Right lobe of liver (tissue), 6 donors: ENCODE measurements around the gene DDX1. TPM values are rescaled to one million over a fixed set of nuclear protein-coding genes. Genes with fewer than 3 reads are reported as not detected.

Experiments used
- ATAC-seq, 4 donors: fragments of 200-7000 bp; cut with Tn5 transposase; one replicate each; pipeline ENCODE4 v1.9.1; 2020; ENCODE audit warnings: mild to moderate bottlenecking in 4 of 4, moderate library complexity in 4 of 4
- DNase-seq, 3 donors: peaks; one replicate each; pipeline ENCODE4 v3.0.0-alpha.2; 2020
- H3K27ac ChIP-seq, 3 donors: fragments of 200-600 bp; one replicate each; pipeline ENCODE4 v1.8.0; 2022
- H3K27me3 ChIP-seq, 2 donors: fragments of 200-600 bp; one replicate each; pipeline ENCODE4 v1.8.0; 2022
- H3K36me3 ChIP-seq, 4 donors: fragments of 200-600 bp; sonication (generic) in 1 of 4; one replicate each; pipeline versions ENCODE4 v1.5.1 to v1.8.0; 2017 to 2022; ENCODE audit warnings: control low read depth in 1 of 4
- H3K4me1 ChIP-seq, 4 donors: fragments of 200-600 bp; sonication (generic) in 1 of 4; one replicate each; pipeline versions ENCODE4 v1.5.1 to v1.8.0; 2017 to 2022; ENCODE audit warnings: control low read depth in 1 of 4
- H3K4me3 ChIP-seq, 3 donors: fragments of 200-600 bp; one replicate each; pipeline ENCODE4 v1.8.0; 2022
- H3K9me3 ChIP-seq, 4 donors: fragments of 200-600 bp; sonication (generic) in 1 of 4; one replicate each; pipeline versions ENCODE4 v1.5.1 to v1.8.0; 2017 to 2022; ENCODE audit warnings: control low read depth in 1 of 4
- POLR2A ChIP-seq: fragments of 450-650 bp; IDR thresholded peaks from one replicate; pipeline ENCODE4 v1.6.1; 2017; ENCODE audit warnings: antibody characterized with exemption, mild to moderate bottlenecking
- WGBS: methylation state at CpG from one replicate; pipeline ENCODE4 v1.1.6; 2018; ENCODE audit warnings: low coverage, low lambda C conversion rate; ENCODE audit not compliant: insufficient coverage; ENCODE audit errors: missing lambda C conversion rate; 5-methylcytosine and 5-hydroxymethylcytosine counted together
- intact Hi-C, 2 donors: fragments of 100-400 bp; cut with DNase I; formaldehyde crosslinking; loops; one replicate each; pipeline versions ENCODE4 v1.11.2 to v1.14.1; 2022
- total RNA-seq, 6 experiments: library from RNA; depleted of rRNA in 2 of 6; stranded (reverse); fragments of >200 nt in 2 of 6; fragmentation: NEBNext Ultra II Directional in 3 of 6; extraction: Animal tissue kit (Norgen Biotek cat#: 25700) in 3 of 6; gene quantifications; one replicate each; pipeline versions ENCODE4 v1.1.0 to v1.2.4, GENCODE V29; 2016 to 2023
- TF ChIP-seq, protein P1 (sequence below), 4 donors: fragments of 200-600 bp in 3 of 4; fragments of 450-650 bp in 1 of 4; IDR thresholded peaks; one replicate each; pipeline versions ENCODE4 v1.5.1 to v1.8.0; 2016 to 2022; ENCODE audit warnings: antibody characterized with exemption in 4 of 4, mild to moderate bottlenecking in 2 of 4
- donor health status: DM: no; HTN: yes; CAD: no.
- donor health status: DM: no; HTN: no; CAD: no.
- donor health status: DM: no; HTN: no; CAD: no.
- donor health status: DM: no; HTN: yes; CAD: no.
- donor health status: DM: no; HTN: yes; CAD: no.

The DDX1 gene
- total RNA-seq, 6 experiments from 2014 or later, result 29.7 to 43.5 (median 37.6) TPM

DNA sequence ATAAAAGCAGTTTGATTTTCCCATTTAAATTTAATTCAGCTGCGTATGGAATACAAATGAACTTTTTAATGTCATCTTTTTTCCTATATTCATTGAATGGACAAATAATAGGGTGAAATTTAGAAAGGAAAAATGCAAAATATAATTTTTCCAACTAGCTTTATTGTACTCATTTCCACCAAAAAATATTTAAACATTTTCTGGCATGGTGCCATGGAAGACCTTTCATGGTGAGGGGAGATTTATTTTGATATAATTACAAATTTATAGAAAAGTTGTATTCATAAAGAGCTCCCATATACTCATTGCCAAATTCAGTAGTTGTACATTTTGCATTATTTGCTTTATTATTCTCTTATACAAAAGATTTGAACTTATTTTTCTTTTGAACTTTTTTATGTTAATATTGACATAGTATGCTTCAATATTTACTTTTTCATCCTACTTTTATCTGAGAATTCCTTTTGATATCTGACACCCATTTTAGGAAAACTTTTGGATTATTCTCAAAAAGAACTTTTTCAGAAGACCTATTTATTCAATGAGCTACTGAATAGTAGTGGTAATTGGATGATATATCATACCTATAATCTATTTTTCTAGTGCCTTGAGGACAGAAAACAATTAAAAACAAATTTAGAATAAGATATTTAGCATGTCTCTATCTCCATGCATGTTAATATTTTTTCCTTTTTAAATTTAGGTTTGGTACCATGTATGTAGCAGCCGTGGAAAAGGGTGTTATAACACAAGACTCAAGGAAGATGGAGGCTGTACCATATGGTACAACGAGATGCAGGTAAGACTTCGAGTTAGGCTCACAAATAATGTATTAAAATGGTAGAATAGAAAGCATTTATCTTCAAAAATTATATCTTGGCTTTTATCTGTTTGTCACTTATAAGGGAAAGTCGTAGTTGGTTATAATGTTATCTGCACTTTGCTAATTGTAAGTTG lies 37.5 kb downstream of the DDX1 start:
- Histone ChIP-seq H3K27me3 (no peaks in the 10 kb centered on the region), H3K9me3 (no peaks in the 10 kb centered on the region), H3K27ac (no peak overlapping the region), H3K4me3 (no peak overlapping the region), H3K36me3 (peaks cover 12 to 59% (median 33%) of the 10 kb centered on the region in 4 donors), H3K4me1 (peaks cover 0 to 1% (median 0%) of the 10 kb centered on the region in 4 donors)
- ATAC-seq, result no peak
- 95% methylated on average over 5 of the region's 5 CpGs for WGBS
- no peak for DNase-seq
- TF ChIP-seq, protein P1, sequence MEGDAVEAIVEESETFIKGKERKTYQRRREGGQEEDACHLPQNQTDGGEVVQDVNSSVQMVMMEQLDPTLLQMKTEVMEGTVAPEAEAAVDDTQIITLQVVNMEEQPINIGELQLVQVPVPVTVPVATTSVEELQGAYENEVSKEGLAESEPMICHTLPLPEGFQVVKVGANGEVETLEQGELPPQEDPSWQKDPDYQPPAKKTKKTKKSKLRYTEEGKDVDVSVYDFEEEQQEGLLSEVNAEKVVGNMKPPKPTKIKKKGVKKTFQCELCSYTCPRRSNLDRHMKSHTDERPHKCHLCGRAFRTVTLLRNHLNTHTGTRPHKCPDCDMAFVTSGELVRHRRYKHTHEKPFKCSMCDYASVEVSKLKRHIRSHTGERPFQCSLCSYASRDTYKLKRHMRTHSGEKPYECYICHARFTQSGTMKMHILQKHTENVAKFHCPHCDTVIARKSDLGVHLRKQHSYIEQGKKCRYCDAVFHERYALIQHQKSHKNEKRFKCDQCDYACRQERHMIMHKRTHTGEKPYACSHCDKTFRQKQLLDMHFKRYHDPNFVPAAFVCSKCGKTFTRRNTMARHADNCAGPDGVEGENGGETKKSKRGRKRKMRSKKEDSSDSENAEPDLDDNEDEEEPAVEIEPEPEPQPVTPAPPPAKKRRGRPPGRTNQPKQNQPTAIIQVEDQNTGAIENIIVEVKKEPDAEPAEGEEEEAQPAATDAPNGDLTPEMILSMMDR (IDR thresholded peaks at IDR 0.05), result no peak
- TF ChIP-seq POLR2A, result no peak
- intact Hi-C loops, result no loop called here

DNA sequence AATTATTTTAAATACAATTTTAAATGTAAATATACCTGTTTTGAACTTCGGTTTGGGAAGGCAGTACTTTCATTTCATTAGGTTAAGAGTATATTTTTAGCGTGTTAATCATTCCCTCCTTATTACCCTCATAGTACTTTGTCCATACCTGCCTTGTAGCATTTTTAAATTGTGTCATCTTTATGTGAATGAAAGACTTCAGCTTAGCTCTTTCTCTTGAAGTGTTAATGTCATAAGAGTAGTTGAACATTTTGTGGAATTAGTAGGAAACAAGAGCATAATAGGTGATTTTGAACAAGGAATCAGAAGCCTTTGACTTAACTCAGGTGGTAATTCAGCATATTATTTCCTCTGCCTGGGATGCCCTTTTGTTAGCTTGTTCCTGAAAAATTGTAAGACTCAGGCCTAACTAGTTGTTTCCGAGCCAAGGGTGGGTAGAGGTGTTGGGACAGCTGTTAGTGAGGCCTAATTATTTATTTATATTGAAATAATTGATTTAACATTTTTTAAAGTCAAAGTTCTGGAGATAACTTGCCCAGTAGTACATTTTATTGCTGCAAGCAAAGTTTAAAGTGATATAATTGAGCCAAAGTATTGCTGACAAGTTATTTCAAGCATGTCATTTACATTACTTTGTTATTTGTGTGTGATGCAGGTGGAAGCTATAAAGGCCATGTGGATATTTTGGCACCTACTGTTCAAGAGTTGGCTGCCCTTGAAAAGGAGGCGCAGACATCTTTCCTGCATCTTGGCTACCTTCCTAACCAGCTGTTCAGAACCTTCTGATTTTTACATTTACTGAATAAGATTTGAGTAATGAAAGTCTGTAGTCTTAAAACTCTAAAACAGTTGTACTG lies 38.7 kb downstream of the DDX1 start:
- no peaks in the 10 kb centered on the region for H3K9me3 ChIP-seq
- H3K36me3 ChIP-seq, result peaks cover 11 to 50% (median 30%) of the 10 kb centered on the region in 4 donors
- no peak overlapping the region for H3K4me3 ChIP-seq
- no peak for TF ChIP-seq POLR2A
- no peaks in the 10 kb centered on the region for H3K27me3 ChIP-seq
- intact Hi-C loops, result loop anchor here in 1 of 2 donors (10.0 kb wide), 1 partner anchor 874 kb away; no protein-coding TSS in a partner anchor
- 88% methylated on average over 4 of the region's 4 CpGs for WGBS
- H3K27ac ChIP-seq, result no peak overlapping the region
- DNase-seq (no peak), ATAC-seq (no peak)
- peaks cover 0 to 6% (median 0%) of the 10 kb centered on the region in 4 donors for H3K4me1 ChIP-seq

DNA sequence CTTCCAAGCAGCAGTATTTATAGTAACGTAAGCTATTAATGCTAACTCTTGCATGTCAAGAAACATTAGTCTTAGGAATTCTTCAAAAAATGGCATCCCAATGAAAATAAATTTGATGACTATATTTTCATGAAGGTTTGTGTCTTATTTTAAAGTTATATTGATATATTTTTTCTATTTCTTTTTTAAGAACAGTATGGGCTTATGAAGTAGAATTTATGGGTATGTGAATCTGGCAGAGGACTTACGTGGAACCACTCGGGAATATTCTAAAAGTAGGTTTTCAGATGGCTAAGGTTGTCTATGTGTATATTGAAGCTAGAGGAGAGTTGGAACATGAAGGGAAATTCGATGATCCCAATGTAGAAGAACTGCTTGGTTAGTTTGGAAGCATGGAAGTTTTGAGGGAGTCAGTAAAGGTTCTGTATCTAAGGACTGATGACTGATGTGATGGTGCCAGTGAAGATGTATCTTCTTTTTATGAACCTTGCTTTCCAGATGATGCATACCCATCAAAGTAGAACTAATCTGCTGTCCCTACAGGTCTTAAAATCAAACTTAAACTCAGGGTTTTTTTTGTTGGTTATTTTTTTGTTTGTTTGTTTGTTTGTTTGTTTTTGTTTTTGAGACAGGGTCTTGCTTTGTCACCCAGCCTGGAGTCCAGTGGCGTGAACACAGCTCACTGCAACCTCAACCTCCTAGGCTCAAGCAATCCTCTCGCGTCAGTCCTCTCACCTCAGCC lies 39.5 kb downstream of the DDX1 start:
- peaks cover 11 to 49% (median 27%) of the 10 kb centered on the region in 4 donors for H3K36me3 ChIP-seq
- DNase-seq (no peak), ATAC-seq (no peak)
- no peaks in the 10 kb centered on the region for H3K27me3 ChIP-seq
- 93% methylated on average over 7 of the region's 7 CpGs for WGBS
- peaks cover 0 to 6% (median 0%) of the 10 kb centered on the region in 4 donors for H3K4me1 ChIP-seq
- H3K9me3 ChIP-seq, result no peaks in the 10 kb centered on the region
- no peak overlapping the region for H3K4me3 ChIP-seq
- intact Hi-C loops, result loop anchor here in 1 of 2 donors (10.0 kb wide), 1 partner anchor 874 kb away; no protein-coding TSS in a partner anchor
- no peak overlapping the region for H3K27ac ChIP-seq
- TF ChIP-seq, protein P1 (IDR thresholded peaks at IDR 0.05), result no peak
- TF ChIP-seq POLR2A, result no peak

DNA sequence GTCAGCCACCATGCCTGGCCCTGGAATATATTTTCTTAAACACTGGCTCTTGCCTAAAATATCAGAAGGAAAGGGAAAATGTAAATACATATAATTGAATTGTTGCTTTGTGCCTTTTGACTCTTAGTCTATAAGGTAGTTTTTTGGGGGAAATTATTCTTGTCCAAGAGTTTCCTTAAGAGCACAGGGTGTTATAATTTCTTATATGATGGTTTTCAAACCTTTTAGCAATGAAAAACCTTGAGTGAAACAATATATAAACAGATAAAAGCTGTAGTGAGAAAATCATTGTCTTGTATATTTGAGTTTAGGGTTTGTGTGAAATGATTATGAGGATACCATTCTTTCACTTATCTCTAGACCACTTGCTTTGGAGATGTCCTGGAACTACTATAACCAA lies 40.2 kb downstream of the DDX1 start:
- TF ChIP-seq, protein P1 (IDR thresholded peaks at IDR 0.05), result no peak
- no peak for TF ChIP-seq POLR2A
- Histone ChIP-seq H3K27ac (no peak overlapping the region), H3K9me3 (no peaks in the 10 kb centered on the region), H3K27me3 (no peaks in the 10 kb centered on the region), H3K4me1 (peaks cover 0 to 6% (median 0%) of the 10 kb centered on the region in 4 donors), H3K4me3 (no peak overlapping the region), H3K36me3 (peaks cover 11 to 49% (median 23%) of the 10 kb centered on the region in 4 donors)
- intact Hi-C loops, result loop anchor here in 1 of 2 donors (10.0 kb wide), 1 partner anchor 873 kb away; no protein-coding TSS in a partner anchor
- no peak for ATAC-seq
- DNase-seq, result no peak
